CD4-positive, alpha-beta T cell treated with Interferon gamma for 1 hour (primary cell): ENCODE results near the gene CSNK2A1.
"Not testable (repeated sequence)": the region's sequence is repeated elsewhere in the genome, so short reads cannot be mapped to it uniquely, and the experiment has no call there.

Experiments
- DNase-seq: peaks from one replicate; pipeline ENCODE4 v3.0.0-alpha.2; 2020

Gene CSNK2A1

DNA sequence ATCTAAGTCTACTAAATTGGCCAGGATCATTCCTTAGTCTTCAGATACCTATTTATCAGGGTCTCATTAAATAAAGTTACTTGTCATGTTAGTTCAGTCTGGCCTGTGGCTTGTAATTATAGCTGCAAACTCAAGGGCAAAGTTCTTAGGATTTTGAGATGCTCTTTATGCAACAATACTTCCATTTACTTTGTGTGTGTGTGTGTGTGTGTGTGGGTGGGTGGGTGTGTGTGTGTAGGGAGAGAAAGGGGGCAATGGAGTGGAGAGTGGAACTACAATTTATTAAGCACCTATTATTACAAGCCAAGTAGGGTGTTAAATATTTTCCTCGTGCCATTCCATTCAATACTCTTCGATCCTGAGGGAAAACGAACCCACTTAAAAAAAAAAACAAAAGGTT lies 63.5 kb downstream of the CSNK2A1 start:
- no peak for DNase-seq

DNA sequence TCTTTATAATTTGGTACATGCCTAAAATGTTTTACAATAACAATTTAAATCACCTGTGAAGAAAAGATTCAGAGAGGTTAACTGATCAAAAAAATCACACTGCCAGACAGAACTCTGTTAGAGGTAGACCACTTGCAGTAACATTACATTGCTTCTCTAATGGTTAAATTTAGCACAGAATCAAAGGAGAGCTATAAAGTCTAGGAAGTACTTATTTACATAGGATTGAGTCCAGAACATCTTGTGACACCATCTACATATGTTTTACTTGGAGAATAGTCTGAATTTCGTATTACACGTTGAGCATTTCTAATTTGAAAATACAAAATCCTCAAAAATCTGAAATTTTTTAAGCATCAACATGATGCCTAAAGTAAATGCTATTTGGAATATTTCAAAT lies 64.1 kb downstream of the CSNK2A1 start:
- DNase-seq = no peak

DNA sequence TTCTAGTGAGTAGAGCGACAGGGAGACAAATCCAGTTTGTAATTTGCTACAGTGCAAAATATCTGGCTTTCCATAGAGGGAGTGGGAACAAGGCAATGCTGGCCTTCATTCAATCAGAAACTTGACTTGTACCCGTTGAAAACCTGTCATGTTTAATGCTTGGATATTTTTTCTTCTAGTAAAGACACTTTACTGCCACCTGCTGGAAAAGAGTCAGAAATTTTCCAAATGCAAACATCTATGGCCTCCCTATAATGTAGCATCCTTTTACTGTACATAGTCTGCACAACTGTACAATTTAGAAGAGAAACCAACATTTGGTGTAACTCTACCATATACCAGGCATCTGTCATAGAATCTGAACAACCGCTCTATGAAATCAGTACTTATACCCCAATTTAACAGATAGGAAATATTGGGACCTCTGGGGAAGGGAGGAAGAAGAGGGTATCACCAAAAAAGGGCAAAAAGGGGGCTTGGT lies 64.6 kb downstream of the CSNK2A1 start:
- DNase-seq = no peak

DNA sequence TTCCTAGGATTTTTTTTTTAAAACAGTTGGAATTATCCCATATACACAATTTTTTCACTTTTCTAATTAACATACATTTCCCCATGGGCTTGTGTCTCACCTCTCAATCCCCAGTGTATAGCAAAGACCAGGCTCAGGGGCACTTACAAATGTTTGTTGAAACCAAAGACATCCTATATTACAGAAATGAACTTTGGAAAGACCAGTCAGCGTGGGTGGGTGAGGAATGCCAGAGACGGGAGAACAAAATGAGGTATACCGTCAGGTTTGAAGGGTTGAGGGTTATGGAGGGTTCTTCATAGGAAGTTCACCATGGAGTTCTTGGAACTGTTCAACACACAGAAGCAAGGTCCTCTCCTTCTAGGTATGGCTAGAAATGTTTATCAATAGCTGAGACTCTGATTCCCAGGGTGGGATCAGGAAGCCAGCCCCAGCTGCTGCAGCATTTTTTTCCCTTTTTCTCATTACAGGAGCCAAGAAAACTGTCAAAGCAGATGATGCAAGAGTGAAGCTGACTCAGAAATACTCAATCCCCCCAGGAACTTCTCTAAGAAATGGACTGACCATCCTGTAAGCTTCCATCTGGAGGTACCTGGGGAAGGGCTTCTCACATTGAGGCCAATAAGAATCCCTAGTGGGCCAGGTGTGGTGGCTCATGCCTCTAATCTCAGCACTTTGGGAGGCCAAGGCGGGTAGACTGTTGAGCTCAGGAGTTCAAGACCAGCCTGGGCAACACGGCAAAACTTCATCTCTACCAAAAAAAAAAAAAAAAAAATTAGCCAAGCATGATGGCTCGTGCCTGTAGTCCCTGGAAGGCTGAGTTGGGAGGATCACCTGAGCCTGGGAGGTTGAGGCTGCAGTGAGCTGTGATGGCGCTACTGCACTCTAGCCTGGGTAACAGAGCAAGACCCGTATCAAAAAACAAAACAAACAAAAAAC lies 65.3 kb downstream of the CSNK2A1 start:
- no peak for DNase-seq

DNA sequence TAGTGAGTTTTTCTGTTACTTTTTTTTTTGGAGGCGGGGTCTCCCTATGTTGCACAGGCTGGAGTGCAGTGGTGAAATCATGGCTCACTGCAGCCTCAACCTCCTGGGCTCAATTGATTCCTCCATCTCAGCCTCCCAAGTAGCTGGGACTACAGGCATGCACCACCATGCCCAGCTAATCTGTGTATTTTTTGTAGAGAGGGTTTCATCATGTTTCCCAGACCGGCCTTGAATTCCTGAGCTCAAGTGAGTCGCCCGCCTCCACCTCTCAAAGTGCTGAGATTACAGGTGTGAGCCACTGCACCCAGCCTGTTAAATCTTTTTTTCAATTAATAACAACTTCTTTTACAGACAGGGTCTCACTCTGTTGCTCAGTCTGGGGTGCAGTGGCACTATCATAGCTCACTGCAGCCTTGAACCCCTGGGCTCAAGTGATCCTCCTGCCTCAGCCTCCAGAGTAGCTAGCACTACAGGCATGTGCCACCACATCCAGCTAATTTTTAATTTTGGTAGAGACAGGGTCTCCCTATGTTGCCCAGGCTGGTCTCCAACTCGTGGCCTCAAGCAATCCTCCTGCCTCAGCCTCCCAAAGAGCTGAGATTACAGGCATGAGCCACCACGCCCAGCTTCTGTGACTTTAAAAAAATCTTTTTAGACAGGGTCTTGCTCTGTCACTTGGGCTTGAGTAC lies 66.9 kb downstream of the CSNK2A1 start:
- not testable (repeated sequence) for DNase-seq

DNA sequence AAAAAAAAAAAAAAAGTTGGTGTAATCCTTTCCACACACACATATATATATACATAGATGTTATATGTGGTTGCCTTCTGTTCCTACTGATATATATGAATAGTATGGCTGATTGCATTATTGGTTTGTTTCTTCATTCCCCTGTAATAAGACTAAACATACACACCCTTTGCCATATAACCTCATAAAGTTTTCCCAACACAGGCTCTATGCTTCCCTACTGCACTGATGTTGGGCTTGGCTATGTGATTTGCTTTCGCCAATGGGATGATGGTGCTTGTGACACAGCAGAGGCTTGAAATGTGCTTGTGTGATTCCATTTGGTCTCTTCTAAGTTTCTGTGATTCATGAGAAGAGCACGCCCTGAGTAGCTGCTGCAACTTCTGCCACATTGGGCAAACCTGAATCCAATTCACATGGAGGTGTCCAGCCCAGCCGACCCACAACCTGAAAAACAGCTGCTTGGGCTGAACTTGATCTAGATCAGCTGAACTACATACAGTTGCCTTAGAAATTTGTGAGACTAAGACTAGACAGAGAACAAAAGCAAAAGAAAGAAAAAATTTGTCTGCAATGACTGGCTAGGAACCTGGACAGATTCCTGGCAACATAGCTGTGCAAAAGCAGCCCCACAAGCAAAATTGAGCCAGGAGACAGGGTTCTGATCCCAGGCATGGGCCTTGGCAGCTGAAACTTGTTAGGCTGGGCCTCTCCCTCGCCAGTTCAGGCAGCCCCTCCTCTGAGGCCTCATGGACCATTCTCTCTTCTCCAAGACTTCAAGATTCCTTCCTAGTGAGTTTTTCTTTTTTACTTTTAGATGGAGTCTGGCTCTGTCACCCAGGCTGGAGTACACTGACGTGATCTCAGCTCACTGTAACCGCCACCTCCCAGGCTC lies 67.9 kb downstream of the CSNK2A1 start:
- no peak for DNase-seq

DNA sequence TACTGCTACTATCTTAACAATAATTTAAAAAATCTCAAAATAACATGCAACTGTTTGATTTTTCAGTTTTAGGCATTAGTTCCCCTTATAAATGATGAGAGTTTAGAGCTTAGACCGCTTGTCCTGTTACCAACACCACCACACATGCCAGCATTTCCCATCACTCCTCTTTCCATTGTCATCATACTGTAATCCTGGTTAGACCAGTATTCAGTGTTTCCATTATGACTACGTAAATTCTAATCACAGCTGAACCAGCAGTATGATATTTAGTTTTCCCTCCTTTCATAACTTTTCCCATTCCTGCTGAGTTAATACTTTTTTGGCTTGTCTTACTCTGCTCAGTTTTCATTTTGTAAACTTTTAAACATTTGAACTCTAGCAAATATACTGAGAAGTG lies 69.0 kb downstream of the CSNK2A1 start:
- DNase-seq = no peak

DNA sequence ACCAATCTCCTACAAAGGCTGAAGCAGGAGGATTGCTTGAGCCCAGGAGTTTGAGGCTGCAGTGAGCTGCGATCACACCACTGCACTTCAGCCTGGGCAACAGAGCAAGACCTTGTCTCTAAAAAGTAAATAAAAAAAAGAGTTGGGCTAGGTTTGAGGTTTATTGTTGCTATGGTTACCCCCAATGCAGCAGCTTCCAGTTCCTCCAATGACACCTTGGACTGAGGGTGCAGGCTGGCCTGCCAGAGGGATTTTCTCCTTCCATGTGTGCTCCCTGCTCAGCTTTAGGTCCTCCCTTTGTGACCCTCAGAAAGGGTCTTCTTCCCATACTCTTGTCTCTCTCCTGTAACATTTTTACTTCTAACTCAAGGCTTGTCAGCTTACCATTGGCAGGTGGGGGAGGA lies 70.7 kb downstream of the CSNK2A1 start:
- DNase-seq = no peak

DNA sequence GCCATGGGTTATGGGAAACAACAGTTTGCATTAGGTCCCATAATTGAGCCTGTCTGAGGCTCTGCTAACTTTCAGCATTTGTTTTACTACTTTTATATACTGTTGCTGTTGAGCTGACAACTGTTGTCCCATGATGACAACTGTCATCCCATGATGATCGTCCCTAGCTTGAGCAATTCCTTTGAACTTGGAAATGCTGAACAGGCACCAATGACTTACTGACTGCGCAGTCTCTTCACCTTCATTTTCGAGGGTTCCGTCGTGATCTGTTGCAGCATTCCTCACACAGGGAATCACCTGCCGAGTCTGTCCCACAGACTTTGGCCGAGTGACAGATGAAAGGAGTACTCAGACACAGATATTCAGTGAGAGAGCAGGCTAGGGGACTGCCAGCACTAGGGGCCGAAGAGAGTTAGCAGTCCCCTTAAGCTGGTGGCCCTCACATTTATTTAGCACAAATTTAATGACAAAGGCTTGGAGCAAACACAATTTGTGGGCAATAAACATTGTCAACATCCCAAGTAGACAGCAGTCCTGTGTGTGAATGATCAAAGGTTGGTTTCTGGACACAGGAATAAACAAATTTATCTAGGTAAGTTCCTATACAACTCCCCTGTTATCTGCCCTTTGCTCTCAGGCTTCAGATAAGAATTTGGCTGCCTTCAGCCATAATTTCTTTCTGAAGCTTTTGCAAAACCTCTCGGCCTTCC lies 71.3 kb downstream of the CSNK2A1 start:
- no peak for DNase-seq

DNA sequence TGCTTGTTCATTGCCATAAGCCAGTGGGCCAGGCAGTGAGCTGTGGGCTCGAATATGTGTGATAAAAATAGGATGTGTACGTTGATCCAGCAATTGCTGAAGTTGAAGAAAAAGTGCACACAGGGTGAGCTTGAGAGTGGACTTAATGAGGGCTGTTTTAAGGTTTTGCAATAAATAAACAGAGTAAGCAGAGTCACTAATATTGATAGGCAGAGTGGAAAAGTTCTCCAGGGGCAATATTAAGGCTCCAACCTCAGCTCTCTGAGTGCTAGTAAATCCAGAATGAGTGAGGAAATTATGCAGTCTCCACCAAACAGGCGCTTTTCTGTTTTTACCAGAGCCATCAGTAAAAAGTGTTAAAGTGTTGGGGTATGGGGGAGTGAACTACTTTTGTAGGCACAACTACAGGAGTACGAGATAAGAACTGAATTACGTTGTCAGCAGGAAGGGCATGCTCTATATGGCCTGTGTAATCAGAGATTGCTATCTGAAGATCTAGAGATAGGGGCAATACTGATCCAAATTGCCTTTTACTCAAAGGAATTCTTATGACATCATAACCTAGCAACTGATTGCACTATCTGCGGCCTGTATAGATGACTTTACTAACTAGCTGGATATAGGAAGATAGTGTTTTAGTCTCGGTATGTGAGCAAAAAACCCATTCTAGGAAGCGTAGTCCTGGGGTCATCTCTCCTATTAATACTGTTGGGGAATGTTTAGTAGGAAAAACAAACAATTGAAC lies 73.7 kb downstream of the CSNK2A1 start:
- no peak for DNase-seq

DNA sequence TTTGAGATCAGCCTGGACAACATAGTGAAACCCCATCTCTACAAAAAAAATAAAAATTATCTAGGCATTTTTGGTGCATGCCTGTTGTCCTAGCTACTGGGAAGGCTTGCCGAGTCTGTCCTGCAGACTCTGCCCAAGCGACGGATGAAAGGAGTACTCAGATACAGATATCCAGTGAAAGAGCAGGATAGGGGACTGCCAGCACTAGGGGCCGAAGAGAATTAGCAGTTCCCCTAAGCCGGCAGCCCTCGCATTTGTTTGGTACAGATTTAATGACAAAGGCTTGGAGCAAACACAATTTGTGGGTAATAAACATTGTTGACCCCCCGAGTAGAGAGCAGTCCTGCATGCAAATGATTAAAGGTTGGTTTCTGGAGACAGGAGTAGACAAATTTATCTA lies 75.8 kb downstream of the CSNK2A1 start:
- no peak for DNase-seq

DNA sequence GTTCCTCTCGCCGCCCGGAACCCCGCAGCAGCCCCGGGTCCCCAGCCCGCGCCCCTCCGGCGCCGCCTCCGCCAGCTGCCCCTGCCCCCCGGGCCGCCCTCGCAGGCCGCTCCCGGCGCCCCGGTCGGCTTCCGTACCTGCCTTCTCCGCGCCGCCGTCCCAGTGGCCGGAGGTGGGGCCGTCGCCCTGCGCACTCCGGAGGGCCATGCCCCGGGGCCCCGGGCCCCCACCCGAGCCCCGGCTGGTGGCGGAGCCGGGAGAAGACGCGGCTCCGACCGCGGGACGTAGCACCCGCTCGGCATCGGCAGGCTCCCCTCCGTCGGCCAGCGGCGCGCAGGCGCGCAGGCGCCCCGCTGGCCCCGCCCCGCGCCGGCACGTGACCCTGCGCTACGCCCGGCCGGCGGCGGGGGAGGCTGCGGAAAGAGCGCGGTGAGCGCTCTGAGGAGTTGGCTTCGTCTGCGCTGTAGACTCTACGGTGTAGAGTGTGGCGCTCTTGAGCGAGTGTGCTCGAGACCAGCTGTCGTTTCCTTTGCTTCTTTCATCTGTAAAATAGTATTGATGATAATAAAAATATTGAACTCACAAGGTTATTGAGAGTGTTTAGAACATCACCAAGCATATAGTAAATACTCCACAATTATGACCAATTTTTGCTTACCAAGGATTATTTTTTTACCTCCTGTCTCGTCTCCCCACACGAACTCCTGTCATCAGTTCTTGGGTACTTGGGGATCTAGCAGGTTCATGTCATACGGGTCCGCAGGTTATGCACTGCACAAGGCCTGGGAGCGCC lies 81.2 kb downstream of the CSNK2A1 start, which contains the start of gene TBC1D20:
TSS of gene TBC1D20 (minus strand) at position 335 of the 793 bp plus-strand sequence. CDS start at position 207, 128 bp downstream.
- peak; percentile 87 for DNase-seq

DNA sequence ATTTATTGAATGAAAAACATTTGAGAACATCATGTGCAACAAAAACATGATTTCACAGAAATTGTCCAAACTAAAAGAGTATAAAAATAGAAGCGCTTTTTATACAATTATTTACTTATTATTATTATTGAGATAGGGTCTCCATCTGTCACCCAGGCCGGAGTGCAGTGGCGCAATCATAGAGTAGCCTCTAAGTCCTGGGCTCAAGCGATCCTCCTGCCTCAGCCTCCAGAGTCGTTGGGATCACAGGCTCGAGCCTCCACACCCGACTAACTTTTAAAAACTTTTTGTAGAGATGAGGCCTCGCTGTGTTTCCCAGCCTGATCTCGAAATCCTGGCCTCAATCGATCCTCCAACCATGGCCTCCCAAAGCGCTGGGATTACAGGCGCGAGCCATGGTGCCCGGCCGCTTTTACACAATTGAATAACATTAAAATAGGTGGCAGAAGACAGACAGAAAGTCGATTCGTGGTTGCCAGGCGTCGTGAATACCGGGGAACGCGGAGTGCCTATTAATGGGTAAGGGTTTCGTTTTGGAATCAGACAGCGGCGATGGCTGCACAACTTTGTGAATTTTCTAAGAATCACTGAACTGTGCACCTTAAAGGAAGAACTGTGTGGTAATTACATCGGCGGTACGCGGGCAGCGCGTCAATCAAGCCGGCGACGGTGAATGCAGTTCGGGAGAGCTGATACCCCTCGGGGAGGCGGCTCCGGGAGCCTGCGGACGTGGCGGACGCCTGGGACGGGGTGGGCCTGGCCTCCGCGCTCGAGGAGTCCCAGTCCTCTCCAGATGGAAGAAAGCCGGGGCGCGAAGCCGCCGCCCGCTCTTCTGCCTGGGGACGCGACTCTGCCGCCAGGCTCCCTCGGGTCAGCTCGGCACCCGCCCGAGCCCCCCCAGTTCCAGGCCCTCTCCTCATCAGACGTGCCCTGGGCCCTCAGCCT lies 82.1 kb downstream of the CSNK2A1 start:
- DNase-seq = peak; percentile 40

DNA sequence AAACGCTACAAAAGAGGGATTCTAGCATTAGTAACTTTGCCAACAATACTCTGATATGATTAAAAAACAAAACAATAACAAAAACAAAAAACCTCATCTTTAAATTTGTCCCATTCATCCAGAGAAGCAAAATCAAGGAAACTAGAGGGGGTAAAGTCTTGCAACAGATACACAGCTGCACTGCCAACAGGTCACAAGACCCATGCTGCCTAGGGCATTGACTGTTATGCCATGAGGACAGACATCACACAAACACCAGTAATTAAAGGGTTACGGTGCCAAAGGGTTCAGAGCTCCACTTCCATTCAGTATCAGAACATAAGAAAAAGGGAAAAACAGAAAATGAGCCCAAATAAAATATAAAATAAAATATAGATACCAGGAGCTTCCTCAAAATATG lies 82.9 kb downstream of the CSNK2A1 start:
- DNase-seq = no peak

DNA sequence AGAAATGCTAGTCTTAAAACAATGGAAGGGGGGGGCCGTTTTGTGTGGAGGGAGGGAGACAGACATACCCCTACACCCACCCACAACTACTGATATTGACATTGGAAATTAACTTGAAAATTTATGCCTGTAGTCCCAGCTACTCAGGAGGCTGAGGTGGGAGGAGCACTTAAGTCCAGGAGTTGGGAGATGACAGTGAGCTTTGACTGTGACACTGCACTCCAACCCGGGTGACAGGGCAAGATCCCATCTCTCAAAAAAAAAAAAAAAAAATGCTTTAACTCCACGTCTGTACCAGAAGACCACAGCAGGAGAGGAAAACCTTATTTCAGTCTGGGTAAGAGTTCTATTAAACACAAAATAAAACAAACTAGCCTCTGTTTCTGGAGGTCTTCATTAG lies 83.4 kb downstream of the CSNK2A1 start:
- no peak for DNase-seq

DNA sequence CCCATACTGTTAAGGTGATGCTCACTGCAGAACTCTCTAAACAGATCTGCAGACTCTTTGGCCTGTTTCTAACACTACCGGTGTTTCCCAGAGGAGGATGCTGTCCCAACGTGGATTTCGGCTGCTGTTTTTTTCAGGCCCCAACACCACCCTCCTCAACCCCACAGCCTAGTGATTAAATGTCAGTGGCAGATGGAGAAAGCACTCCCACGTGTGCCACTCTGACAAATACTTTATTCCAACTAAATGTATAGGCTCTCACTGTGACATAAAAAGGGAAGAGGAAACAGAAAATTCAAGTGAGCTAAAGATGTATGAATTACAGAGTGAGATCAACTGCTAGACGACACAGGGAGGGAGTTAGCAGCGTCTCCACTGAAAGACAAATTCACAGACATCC lies 84.8 kb downstream of the CSNK2A1 start:
- no peak for DNase-seq

DNA sequence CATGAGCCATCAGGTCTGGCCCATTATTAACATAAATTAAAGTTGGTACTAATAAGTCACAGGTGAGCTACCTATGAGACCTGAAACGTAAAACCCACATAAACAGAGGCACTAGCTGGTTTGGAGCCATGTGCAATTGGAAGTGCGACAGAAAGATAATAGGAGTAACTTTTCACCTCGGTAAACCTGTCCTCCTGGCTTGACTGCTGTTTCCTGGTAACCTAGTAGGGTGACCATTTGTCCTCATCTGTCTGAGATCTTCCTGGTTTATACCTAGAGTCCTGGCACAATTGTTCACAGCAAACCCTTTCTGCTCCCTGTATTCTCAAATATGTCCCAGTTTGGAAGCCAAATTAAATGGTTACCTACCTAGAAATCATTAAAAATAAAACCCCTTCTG lies 88.6 kb downstream of the CSNK2A1 start:
- no peak for DNase-seq

DNA sequence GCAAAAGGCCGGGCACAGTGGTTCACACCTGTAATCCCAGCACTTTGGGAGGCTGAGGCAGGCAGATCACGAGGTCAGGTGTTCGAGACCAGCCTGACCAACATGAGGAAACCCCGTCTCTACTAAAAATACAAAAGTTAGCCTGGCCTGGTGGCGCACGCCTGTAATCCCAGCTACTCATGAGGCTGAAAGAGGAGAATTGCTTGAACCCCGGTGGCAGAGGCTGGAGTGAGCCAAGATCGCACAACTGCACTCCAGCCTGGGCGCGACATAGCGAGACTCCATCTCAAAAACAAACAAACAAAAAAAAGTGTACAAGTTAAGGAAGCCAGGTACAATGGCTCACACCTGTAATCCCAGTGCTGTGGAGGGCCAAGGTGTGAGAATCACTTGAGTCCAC lies 91.6 kb downstream of the CSNK2A1 start:
- not testable (repeated sequence) for DNase-seq
